ENCODE results near the gene ARIH1. TPM values are rescaled to one million over a fixed set of nuclear protein-coding genes. Genes with fewer than 3 reads are reported as not detected.
"Not testable (repeated sequence)": the region's sequence is repeated elsewhere in the genome, so short reads cannot be mapped to it uniquely, and the experiment has no call there.

Gene ARIH1
- total RNA-seq, 1 donor from 2014 or later, result 204 TPM

DNA sequence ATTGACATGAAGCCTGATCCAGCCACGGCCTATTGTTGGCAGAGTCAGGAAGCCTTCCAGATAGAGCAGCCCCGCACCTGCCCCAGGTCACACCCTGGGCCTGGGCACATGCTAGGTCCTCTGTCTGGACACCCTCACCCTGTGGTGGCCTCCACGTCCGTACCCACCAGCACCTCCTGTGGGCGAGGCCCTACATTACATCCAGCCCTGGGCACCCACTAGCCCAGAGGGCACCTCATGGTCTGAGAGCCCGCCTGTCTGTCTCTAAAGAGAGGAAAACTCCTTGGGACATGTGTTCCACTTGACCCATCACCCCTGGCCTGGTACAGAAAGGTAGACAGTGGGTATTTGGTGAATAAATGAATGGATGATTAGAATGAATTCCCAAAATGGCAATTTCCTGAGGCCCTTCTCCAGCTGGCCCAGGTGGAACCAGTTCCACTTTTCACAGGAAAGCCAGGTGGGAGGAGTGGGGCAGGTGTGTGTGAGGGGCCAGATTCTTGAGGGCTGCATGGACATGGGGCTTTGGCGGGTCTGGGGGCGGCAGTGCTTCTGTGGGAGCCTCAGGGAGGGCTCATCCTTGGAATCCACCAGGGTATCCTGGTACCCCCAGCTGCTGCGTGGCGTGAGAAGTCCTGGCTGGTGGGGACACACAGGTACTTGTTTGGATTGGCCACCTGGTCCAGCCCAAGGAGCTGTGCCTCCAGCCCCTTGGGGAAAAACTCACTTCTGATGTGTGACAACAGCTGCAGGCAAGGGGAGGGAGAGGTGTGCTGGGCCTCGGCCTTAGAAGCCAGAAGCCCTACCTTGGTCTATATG, 154.3 kb downstream of the ARIH1 start:
- not testable (repeated sequence) for DNase-seq (ENCODE audit: low spot score in 2 of 2, unreplicated experiment in 2 of 2); H3K27ac Mint-ChIP-seq

DNA sequence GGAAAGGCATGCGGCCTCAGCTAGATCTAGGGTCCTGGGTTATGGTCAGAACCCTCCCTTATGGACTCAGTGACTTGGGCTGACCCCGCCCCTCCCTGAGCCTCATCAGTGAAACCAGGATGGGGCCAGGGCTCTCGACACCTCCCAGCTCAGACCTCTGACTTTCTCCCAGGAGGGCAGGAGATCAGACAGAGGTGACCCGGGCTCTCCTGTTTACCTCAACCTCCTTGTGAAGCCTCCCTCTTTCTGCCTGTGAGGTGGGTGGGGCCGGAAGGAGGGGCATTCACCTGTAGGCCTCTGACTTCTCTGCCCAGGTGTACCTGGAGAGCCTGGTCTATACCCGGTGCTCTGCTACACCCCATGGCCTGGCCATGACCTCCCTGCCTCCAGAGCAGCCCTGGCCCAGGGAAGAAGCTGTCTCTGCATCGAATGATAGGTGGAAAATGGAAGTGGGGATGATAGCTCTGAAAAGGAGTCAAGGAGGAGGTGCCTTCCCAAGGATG, 155.0 kb downstream of the ARIH1 start:
- not testable (repeated sequence) for DNase-seq (ENCODE audit: low spot score in 2 of 2, unreplicated experiment in 2 of 2); H3K9me3 Mint-ChIP-seq; H3K27me3 Mint-ChIP-seq (ENCODE audit: low read depth); H3K4me1 Mint-ChIP-seq; H3K36me3 Mint-ChIP-seq; H3K27ac Mint-ChIP-seq; H3K4me3 Mint-ChIP-seq

More for the DNA sequence above, 154.3 kb downstream of the ARIH1 start:
- not testable (repeated sequence) for H3K36me3 Mint-ChIP-seq; H3K4me1 Mint-ChIP-seq; H3K4me3 Mint-ChIP-seq; H3K9me3 Mint-ChIP-seq; H3K27me3 Mint-ChIP-seq (ENCODE audit: low read depth)

GRCh38 chr15:72636519-72637282, 162.6 kb downstream of the ARIH1 start:
- H3K27ac Mint-ChIP-seq; H3K27me3 Mint-ChIP-seq (ENCODE audit: low read depth); H3K9me3 Mint-ChIP-seq; H3K4me1 Mint-ChIP-seq; H3K36me3 Mint-ChIP-seq: not testable (repeated sequence)
- peak; percentile 53 to 79 for DNase-seq (ENCODE audit: low spot score in 2 of 2, unreplicated experiment in 2 of 2)
- H3K4me3 Mint-ChIP-seq, result peak overlapping the region; percentile 15

DNA sequence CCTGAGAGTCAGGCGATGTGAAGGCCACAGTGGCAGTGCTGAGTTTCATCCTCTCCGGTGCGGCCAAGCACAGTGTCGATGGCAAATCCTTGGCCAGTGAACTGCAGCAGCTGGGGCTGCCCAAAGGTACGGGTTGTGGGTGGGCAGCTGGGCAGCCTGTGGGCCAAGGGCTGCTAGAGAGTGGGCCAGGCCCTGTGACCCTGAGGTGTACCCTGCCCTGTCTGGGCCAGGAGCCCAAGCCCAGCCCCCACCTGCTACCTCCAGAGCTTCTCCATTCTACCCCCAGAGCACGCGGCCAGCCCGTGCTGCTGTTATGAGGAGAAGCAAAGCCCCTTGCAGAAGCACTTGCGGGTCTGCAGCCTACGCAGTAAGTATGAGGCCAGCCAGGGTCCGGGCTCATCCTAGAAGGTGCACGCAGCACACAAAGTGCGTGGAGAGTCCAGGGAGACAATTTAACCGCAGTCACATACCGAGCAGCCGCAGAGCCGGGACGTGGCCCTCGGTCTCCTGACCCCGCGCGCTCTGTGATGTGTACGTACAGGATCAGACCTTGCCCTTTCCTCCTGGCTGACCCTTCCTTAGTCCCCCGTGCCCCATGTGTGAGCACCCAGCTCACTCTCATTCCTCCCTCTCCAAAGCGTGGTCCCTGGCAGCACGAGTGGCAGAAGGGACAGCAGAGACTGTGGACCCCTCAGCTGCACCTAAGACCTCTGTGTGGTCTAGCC, 165.8 kb downstream of the ARIH1 start:
- H3K4me1 Mint-ChIP-seq; H3K9me3 Mint-ChIP-seq; H3K27ac Mint-ChIP-seq; DNase-seq (ENCODE audit: low spot score in 2 of 2, unreplicated experiment in 2 of 2); H3K4me3 Mint-ChIP-seq; H3K36me3 Mint-ChIP-seq; H3K27me3 Mint-ChIP-seq (ENCODE audit: low read depth): not testable (repeated sequence)

- H3K4me3 Mint-ChIP-seq; H3K27me3 Mint-ChIP-seq (ENCODE audit: low read depth); H3K9me3 Mint-ChIP-seq; H3K36me3 Mint-ChIP-seq; H3K4me1 Mint-ChIP-seq; DNase-seq (ENCODE audit: low spot score in 2 of 2, unreplicated experiment in 2 of 2); H3K27ac Mint-ChIP-seq: not testable (repeated sequence)
Observed at GRCh38 chr15:72642271-72642670, 168.1 kb downstream of the ARIH1 start.

- not testable (repeated sequence) for H3K4me1 Mint-ChIP-seq; DNase-seq (ENCODE audit: low spot score in 2 of 2, unreplicated experiment in 2 of 2); H3K9me3 Mint-ChIP-seq; H3K27ac Mint-ChIP-seq; H3K4me3 Mint-ChIP-seq; H3K36me3 Mint-ChIP-seq; H3K27me3 Mint-ChIP-seq (ENCODE audit: low read depth)
Observed at GRCh38 chr15:72648631-72649253, 174.6 kb downstream of the ARIH1 start.

Other genes starting within 250 kb of the ARIH1 start
- 424 to 453 TPM (median 452 TPM) in 3 replicates for gene PKM, start 243.1 kb upstream of the ARIH1 start, total RNA-seq
- gene PARP6, start 201.8 kb upstream of the ARIH1 start, total RNA-seq, result 127 to 138 TPM (median 134 TPM) in 3 replicates
- 1.2 to 1.9 TPM (median 1.3 TPM) in 3 replicates for gene CELF6, start 154.2 kb upstream of the ARIH1 start, total RNA-seq
- 91.5 to 98.6 TPM (median 98.4 TPM) in 3 replicates for gene HEXA, start 98.3 kb upstream of the ARIH1 start, total RNA-seq
- gene TMEM202, start 76.0 kb upstream of the ARIH1 start, total RNA-seq, result not detected in 3 replicates
- gene GOLGA6B, start 180.4 kb downstream of the ARIH1 start, total RNA-seq, result 0.18 to 0.57 TPM in 2 of 3 replicates, not detected in the other
- gene HIGD2B, start 211.9 kb downstream of the ARIH1 start, total RNA-seq, result not detected in 3 replicates
- gene BBS4, start 211.9 kb downstream of the ARIH1 start, total RNA-seq, result 27.8 to 33.5 TPM (median 32.9 TPM) in 3 replicates